B cell (primary cell): ENCODE data around the gene VPS33B. TPM values are rescaled to one million over a fixed set of nuclear protein-coding genes. Genes with fewer than 3 reads are reported as not detected.

Experiments used
- ATAC-seq: fragments of 200-7000 bp; cut with Tn5 transposase; one replicate; pipeline ENCODE4 v1.10.0; 2021; ENCODE audit warnings: low read depth, mild to moderate bottlenecking, moderate number of reproducible peaks, moderate library complexity
- CTCF ChIA-PET: fragments of 350-600 bp; sonication (Branson Sonifier 250); formaldehyde crosslinking; loops from one replicate; lab custom pipeline; 2021; ENCODE audit warnings: antibody characterized with exemption, inconsistent platforms; lab: Charles Lee
- POLR2A ChIA-PET: fragments of 350-600 bp; sonication (Branson Sonifier 250); formaldehyde crosslinking; loops from one replicate; lab custom pipeline; 2021; ENCODE audit warnings: antibody characterized with exemption; lab: Charles Lee
- DNase-seq: peaks from one replicate; pipeline ENCODE4 v3.0.0; 2013
- H2AFZ ChIP-seq: 2 replicates; pipeline ENCODE4 v1.6.1; 2012; ENCODE audit warnings: mild to moderate bottlenecking, low read depth, low read length; ENCODE audit not compliant: insufficient read depth, poor library complexity, severe bottlenecking
- H3K27ac ChIP-seq, 2 donors: 1 replicate in 1 of 2; 2 replicates in 1 of 2; pipeline ENCODE4 v1.5.1; 2012 to 2013; ENCODE audit warnings: low read length in 2 of 2, mild to moderate bottlenecking in 2 of 2, moderate library complexity in 1 of 2
- H3K27me3 ChIP-seq, 4 experiments: fragments of 200-600 bp in 1 of 4; sonication (generic) in 1 of 4; replicated peaks in 1 of 4; 1 replicate in 2 of 4; 2 replicates in 2 of 4; pipeline versions ENCODE4 v1.6.1 to v1.7.0; 2013 to 2016; ENCODE audit warnings: low read length in 3 of 4, mild to moderate bottlenecking in 2 of 4, mixed read lengths in 1 of 4, moderate library complexity in 1 of 4; ENCODE audit not compliant: insufficient read depth in 4 of 4, control insufficient read depth in 3 of 4; ENCODE audit errors: control extremely low read depth in 1 of 4
- H3K36me3 ChIP-seq, 2 experiments: replicated peaks in 1 of 2; 1 replicate in 1 of 2; 2 replicates in 1 of 2; pipeline versions ENCODE4 v1.6.1 to v1.7.1; 2013; ENCODE audit warnings: low read length in 1 of 2; ENCODE audit not compliant: insufficient read depth in 2 of 2, control insufficient read depth in 1 of 2; ENCODE audit errors: control extremely low read depth in 1 of 2, extremely low read depth in 1 of 2
- H3K4me1 ChIP-seq, 2 donors: fragments of 200-600 bp in 1 of 2; sonication (generic) in 1 of 2; 1 replicate in 1 of 2; 2 replicates in 1 of 2; pipeline versions ENCODE4 v1.5.1 to v1.6.1; 2013 to 2017; ENCODE audit warnings: low read length in 2 of 2; ENCODE audit not compliant: control insufficient read depth in 2 of 2, insufficient read depth in 2 of 2
- H3K4me2 ChIP-seq: replicated peaks from 2 replicates; pipeline ENCODE3; 2012; ENCODE audit warnings: mild to moderate bottlenecking, low read depth, low read length; ENCODE audit not compliant: poor library complexity, severe bottlenecking
- H3K4me3 ChIP-seq, 5 experiments: fragments of 200-600 bp in 1 of 5; sonication (generic) in 1 of 5; 1 replicate in 3 of 5; 2 replicates in 2 of 5; pipeline versions ENCODE4 v1.5.1 to v1.7.0; 2011 to 2016; ENCODE audit warnings: low read length in 4 of 5, mild to moderate bottlenecking in 4 of 5, low read depth in 2 of 5, control low read depth in 1 of 5, moderate library complexity in 1 of 5; ENCODE audit not compliant: insufficient read depth in 1 of 5; ENCODE audit errors: control extremely low read depth in 1 of 5, extremely low read depth in 1 of 5
- H3K79me2 ChIP-seq: fragments of 200-600 bp; sonication (generic); one replicate; pipeline ENCODE4 v1.6.0; 2016; ENCODE audit warnings: low read length; ENCODE audit not compliant: control insufficient read depth, insufficient read depth
- H3K9ac ChIP-seq: fragments of 200-600 bp; sonication (generic); 2 replicates; pipeline ENCODE4 v1.6.1; 2017; ENCODE audit warnings: mild to moderate bottlenecking, low read length, moderate library complexity
- H3K9me3 ChIP-seq, 3 donors: one replicate each; pipeline versions ENCODE4 v1.6.1 to v1.7.1; 2013; ENCODE audit warnings: low read length in 2 of 3; ENCODE audit not compliant: control insufficient read depth in 2 of 3, insufficient read depth in 1 of 3; ENCODE audit errors: control extremely low read depth in 1 of 3
- H4K20me1 ChIP-seq: 2 replicates; pipeline ENCODE4 v1.6.0; 2012; ENCODE audit warnings: mild to moderate bottlenecking, low read length; ENCODE audit not compliant: insufficient read depth, control insufficient read depth, poor library complexity, severe bottlenecking
- H3K27ac Mint-ChIP-seq: one replicate; pipeline ENCODE4 v1.8.0; 2021; ENCODE audit warnings: mixed read lengths
- H3K27me3 Mint-ChIP-seq: one replicate; pipeline ENCODE4 v1.8.0; 2021; ENCODE audit warnings: mixed read lengths
- H3K4me1 Mint-ChIP-seq: one replicate; pipeline ENCODE4 v1.8.0; 2021; ENCODE audit warnings: mixed read lengths
- H3K4me3 Mint-ChIP-seq: one replicate; pipeline ENCODE4 v1.8.0; 2021; ENCODE audit warnings: mixed read lengths
- H3K9me3 Mint-ChIP-seq: one replicate; pipeline ENCODE4 v1.8.0; 2022; ENCODE audit warnings: mixed read lengths; ENCODE audit not compliant: insufficient read depth
- EZH2 ChIP-seq: IDR thresholded peaks from 2 replicates; pipeline ENCODE4 v1.6.1; 2012; ENCODE audit warnings: borderline replicate concordance, low read depth, mild to moderate bottlenecking, moderate library complexity, low read length; ENCODE audit not compliant: insufficient read depth, poor library complexity, severe bottlenecking
- WGBS: methylation state at CpG from one replicate; pipeline ENCODE4 v1.1.5; 2013; ENCODE audit warnings: missing lambda C conversion rate; ENCODE audit not compliant: insufficient coverage; 5-methylcytosine and 5-hydroxymethylcytosine counted together
- intact Hi-C: fragments of 100-400 bp; cut with micrococcal nuclease; formaldehyde crosslinking; loops from one replicate; pipeline ENCODE4 v1.10.0; 2022
- polyA plus RNA-seq: library from polyadenylated mRNA; depleted of rRNA; stranded (reverse); fragments of >200 nt; gene quantifications from 2 replicates; pipeline ENCODE4 v1.2.3, GENCODE V29; 2012
- total RNA-seq, 2 donors: library from RNA; stranded (reverse); fragments of 120-200 nt in 1 of 2; gene quantifications; 1 replicate in 1 of 2; 2 replicates in 1 of 2; pipeline versions ENCODE4 v1.2.3 to v1.2.4, GENCODE V29; 2013 to 2022
- TF ChIP-seq, protein P1 (sequence below): fragments of 200-600 bp; IDR thresholded peaks from one replicate; pipeline ENCODE4 v1.8.0; 2022; ENCODE audit warnings: antibody characterized with exemption, mild to moderate bottlenecking

Gene VPS33B
- total and polyA plus RNA-seq, 2 donors (not counting 1 experiment from before 2014, with no cell fraction given) = 17.4 to 30.0 TPM

GRCh38 chr15:91070872-91071271, 48.5 kb upstream of the VPS33B start:
- Histone ChIP-seq H3K4me3 (no peak overlapping the region), H3K9ac (no peak overlapping the region), H2AFZ (no peak overlapping the region), H3K4me2 (no peak overlapping the region), H3K27ac (no peak overlapping the region), H4K20me1 (no peaks in the 10 kb centered on the region), H3K36me3 (no peaks in the 10 kb centered on the region), H3K9me3 (no peaks in the 10 kb centered on the region), H3K27me3 (peaks cover 0 to 6% (median 1%) of the 10 kb centered on the region in 4 experiments), H3K4me1 (no peaks in the 10 kb centered on the region), H3K79me2 (no peaks in the 10 kb centered on the region)
- Mint-ChIP-seq H3K4me3 (no peak overlapping the region), H3K9me3 (no peaks in the 10 kb centered on the region), H3K27me3 (peaks cover 43% of the 10 kb centered on the region), H3K27ac (no peak overlapping the region), H3K4me1 (no peaks in the 10 kb centered on the region)
- CTCF ChIA-PET = no interaction called here
- DNase-seq (no peak), ATAC-seq (no peak)
- intact Hi-C loops = no loop called here
- no peak for TF ChIP-seq EZH2
- TF ChIP-seq, protein P1, sequence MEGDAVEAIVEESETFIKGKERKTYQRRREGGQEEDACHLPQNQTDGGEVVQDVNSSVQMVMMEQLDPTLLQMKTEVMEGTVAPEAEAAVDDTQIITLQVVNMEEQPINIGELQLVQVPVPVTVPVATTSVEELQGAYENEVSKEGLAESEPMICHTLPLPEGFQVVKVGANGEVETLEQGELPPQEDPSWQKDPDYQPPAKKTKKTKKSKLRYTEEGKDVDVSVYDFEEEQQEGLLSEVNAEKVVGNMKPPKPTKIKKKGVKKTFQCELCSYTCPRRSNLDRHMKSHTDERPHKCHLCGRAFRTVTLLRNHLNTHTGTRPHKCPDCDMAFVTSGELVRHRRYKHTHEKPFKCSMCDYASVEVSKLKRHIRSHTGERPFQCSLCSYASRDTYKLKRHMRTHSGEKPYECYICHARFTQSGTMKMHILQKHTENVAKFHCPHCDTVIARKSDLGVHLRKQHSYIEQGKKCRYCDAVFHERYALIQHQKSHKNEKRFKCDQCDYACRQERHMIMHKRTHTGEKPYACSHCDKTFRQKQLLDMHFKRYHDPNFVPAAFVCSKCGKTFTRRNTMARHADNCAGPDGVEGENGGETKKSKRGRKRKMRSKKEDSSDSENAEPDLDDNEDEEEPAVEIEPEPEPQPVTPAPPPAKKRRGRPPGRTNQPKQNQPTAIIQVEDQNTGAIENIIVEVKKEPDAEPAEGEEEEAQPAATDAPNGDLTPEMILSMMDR = no peak
- POLR2A ChIA-PET = no interaction called here
- 83% methylated on average over 7 of the region's 8 CpGs for WGBS

GRCh38 chr15:91068966-91069365, 46.6 kb upstream of the VPS33B start:
- intact Hi-C loops = no loop called here
- Mint-ChIP-seq H3K27me3 (peaks cover 43% of the 10 kb centered on the region), H3K9me3 (peaks cover 6% of the 10 kb centered on the region), H3K4me1 (no peaks in the 10 kb centered on the region), H3K4me3 (no peak overlapping the region), H3K27ac (no peak overlapping the region)
- Histone ChIP-seq H3K79me2 (no peaks in the 10 kb centered on the region), H3K9me3 (peaks cover 0 to 6% (median 4%) of the 10 kb centered on the region in 3 donors), H3K4me1 (no peaks in the 10 kb centered on the region), H4K20me1 (no peaks in the 10 kb centered on the region), H3K27ac (no peak overlapping the region), H3K4me3 (no peak overlapping the region), H3K27me3 (peaks cover 0 to 6% (median 1%) of the 10 kb centered on the region in 4 experiments), H2AFZ (no peak overlapping the region), H3K9ac (no peak overlapping the region), H3K4me2 (no peak overlapping the region), H3K36me3 (no peaks in the 10 kb centered on the region)
- ChIA-PET POLR2A (no interaction called here), CTCF (no interaction called here)
- WGBS = 100% methylated on average over 2 of the region's 3 CpGs
- TF ChIP-seq, protein P1 = no peak
- TF ChIP-seq EZH2 = no peak
- DNase-seq (no peak), ATAC-seq (no peak)
